GM03348 (cell line): ENCODE measurements around the gene TMEM255B.
"Not testable (repeated sequence)": the region's sequence is repeated elsewhere in the genome, so short reads cannot be mapped to it uniquely, and the experiment has no call there.

Source experiments
- DNase-seq: peaks from one replicate; pipeline ENCODE4 v3.0.0; 2012; ENCODE audit warnings: low spot score

The TMEM255B gene

DNA sequence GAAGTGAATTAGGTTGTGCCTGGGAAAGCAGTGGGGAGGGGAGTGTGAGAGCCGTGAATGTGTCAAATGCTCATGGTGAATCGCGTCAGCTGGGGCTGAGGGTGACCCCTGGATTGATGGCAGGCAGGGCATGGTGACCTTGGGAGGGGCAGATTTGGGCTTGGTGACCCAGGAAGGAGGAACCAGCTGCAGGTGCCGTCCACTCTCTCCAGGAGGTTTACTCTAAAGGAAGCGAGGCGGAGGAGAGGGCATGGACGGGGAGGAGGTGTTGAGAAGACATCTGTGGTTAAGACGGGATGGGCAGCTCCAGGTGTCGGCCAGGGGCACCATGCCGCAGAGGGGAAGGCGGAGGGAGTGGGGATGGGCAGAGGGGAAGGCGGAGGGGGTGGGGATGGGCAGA, 28.7 kb downstream of the TMEM255B start:
- no peak for DNase-seq

DNA sequence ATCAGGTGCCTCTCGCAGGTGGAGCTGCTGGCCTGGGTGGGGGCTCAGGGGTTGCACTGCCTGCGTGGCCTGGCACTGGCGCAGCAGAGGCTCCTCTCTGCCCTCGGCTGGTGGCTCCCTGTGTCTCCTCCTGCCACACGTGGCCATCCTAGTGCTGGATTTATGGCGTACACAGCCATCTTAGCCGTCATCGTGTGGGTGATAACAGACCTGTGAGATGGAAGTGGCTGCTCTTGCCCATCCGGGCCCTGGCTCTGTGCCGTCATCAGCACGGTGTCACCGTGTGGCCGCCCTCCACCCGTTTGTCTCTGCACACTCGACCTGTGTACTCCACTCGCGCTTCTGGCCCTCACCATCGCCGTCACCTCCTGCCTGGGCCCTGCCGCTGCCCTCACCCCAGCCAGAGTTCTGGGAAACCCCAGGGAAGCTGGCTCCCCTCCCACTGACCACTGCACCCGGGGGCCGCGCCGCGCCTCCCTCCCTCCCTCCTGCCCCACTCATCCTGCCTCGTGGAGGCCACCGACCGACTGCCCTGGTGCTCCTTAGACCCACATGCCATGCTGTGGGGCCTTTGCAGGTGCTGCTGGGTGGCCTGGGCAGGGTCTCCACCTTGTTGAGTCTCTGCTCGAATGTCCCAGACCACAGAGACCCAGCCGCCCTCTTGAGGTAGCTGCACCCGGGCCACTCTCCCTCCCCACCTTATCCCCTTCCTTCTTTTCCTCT, 29.5 kb downstream of the TMEM255B start:
- no peak for DNase-seq

DNA sequence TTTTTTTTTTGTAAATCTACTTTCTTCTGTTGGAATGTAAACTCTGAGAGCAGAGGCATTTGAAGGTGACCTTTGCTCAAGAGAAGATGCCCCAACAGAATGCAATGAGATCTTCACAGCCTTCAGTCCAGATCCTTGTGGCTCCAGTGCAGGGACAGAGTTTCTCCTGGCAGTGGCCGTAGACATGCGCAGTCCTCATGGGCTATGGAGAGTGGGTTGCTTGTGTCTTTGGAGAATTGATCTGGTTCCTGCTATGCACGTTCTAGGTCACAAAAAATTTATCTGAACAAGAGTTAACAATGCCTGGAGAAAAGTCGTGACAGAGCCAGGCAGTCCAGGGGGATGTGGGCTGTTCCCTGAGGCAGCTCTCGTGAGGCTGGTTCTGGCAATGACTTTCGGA, 30.1 kb downstream of the TMEM255B start:
- DNase-seq = no peak

DNA sequence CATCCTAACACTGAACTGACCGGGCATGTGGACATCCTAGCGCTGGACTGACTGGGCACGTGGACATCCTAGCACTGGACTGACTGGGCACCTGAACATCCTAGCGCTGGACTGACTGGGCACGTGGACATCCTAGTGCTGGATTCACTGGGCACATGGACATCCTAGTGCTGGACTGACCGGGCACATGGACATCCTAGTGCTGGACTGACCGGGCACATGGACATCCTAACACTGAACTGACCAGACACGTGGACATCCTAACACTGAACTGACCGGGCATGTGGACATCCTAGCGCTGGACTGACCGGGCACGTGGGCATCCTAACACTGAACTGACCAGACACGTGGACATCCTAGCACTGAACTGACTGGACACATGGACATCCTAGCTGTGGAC, 30.9 kb downstream of the TMEM255B start:
- DNase-seq = not testable (repeated sequence)

DNA sequence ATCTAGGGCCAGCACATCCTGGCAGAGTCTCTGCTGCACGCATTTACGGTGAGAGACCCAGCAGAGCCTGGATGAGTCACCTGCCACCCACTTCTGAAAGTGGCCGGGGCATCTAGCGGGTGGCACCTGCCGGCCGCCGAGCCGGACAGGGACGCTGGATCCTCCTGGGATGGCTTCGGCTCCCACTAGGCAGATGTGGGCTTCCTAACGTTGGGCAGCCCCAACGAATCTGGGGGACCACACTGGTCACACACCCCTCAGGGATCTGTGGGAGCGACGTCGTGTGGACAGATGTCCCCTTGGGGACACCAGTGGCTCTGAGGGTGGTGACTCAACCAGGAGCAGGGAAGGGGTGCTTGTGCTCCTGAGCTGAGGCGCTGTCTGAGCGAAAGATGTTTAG, 32.2 kb downstream of the TMEM255B start:
- DNase-seq = no peak

DNA sequence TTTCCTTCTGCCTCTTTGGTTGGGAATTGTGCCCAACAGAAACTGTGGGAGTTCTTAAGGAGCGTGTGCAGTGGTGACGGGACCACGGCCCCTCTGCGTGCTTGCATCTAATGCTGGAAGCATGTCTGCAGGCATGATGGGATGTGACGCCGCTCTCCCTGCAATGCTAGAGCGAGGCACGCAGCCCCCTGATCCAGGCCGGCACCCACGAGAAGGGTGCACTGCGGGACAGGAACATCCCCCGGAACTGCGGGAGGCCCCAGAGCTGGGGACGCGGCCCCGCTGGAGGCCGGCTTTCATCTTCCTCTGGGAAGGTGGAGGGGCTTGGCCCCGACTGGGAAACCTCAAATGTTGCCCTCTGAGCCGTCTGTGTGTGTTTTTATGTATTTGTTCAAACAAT, 32.7 kb downstream of the TMEM255B start:
- no peak for DNase-seq

DNA sequence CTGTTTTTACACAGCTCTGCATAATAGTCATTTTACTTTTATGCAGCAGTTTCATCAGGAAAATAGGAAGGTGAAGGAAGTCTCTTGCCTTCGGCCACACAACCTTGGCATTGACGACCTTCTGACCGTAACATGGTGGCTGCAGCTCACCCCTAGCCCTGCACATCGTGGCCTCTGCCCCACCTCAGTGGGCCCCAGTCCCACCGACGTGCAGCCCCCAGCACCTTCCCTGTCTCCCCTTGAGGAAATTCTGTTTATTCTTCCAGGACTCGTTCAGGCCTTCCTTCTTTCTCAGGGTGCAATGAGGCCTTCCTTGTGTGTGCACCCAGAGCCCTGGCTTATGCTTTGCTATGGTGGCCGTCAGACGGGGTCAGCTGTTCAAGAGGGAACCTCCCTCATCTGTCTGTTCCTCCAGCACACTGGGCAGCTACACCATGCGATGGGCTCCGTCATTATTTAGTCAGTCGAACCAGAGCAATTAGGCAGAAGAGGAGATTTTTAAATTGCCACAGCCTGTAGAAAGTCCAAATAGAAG, 33.3 kb downstream of the TMEM255B start:
- no peak for DNase-seq

DNA sequence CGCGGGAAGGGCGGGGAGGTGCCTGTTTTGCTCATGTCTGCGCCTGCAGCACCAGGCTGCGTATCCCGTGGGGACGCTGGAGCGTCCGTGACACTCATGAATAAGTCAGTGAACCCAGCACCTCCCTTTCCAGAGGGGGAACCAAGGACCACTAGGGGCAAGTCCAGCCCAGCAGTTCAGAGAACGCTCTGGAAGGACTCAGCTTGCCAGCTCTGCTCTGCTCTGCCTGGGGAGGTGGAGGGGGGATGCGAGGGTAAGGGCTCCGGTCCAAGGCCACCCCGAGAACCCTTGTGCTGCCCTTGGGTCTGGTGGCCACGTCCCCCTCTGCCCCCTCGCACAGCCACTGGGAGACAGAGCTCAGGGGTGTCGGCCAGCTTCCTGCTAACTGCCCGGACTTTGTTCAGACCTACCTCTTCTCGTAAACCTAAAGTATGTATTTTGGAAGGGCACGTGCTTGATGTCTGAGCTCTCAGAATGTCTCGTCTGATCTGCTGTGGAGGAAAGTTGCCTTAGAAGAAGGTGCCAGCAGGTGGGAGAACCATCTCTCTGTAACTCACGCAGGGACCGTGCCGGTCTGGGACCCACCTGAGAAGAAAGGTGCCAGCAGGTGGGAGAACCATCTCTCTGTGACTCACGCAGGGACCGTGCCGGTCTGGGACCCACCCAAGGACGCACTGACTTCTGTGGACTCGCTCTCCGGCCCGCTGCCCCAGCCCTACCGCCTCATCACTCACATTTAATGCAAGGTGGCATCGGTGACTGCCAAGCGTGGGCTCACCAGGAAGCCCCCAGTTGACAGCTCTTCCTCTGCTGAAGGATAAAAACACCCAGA, 34.1 kb downstream of the TMEM255B start:
- DNase-seq = no peak

DNA sequence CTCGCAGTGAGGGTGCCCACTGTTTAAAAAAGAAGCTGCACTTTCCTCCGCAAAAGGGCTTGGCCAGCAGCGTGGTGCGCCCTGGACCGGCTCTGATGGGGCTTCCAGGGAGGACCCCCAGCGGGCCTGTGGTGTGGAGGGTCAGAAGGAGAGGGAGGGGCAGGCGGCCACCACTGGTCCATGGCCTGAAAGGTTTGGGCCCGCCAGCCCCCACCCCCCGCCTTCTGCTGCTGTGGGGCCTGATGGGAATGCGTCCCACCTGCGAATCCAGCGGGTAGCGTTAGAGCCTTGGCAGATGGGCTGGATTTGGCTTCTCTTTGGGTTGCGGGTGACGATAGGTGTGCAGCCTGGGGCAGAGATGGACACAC, 34.7 kb downstream of the TMEM255B start:
- DNase-seq = no peak

DNA sequence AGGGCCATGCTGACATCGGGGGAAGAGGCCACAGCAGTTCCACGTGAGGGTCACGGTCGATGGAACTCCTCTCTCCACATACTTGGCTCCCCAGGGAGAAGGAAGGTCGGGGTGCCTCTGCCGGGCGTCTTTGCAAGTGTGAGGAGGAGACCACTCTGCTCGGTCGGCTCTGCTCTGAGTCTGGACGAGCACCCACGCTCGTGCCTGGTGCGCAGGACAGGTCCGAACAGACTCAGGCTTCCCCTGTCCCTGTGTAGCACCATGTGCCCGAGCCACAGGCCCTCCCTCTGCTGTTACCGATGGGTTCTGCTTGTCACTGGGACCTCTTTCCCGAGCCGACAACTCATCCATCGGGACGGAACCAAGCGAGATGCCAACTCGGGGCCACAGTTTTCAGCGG, 35.1 kb downstream of the TMEM255B start:
- no peak for DNase-seq

DNA sequence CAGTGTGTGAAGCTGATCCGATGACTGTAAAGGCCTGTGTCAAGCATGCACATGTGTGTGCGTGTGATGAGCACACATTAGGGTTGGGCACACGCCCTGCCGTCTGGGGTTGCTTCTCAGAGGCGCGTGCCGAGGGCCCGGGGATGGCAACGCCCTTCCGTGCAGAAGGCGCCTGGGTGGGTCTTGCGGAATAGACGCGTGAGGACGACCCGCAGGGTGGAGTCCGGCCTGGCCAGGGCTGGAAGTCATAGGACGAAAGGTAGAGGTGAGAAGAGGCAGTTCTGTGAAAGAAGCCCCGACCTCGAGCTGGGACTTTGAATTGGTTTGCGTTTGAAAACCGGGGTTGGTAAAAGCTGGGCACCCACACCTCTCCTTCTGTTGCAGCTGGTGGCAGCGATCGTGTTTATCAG, 35.7 kb downstream of the TMEM255B start:
- no peak for DNase-seq

DNA sequence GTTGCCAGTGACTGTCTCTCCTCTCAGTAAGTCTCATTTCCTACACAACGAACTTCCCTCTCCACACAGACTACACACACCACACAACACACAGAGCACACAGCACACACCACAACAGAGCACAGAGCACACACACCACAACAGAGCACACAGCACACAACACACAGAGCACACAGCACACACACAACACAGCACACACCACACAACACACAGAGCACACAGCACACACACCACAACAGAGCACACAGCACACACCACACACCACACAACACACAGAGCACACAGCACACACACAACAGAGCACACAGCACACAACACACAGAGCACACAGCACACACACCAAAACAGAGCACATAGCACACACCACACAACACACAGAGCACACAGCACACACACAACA, 36.3 kb downstream of the TMEM255B start:
- not testable (repeated sequence) for DNase-seq

DNA sequence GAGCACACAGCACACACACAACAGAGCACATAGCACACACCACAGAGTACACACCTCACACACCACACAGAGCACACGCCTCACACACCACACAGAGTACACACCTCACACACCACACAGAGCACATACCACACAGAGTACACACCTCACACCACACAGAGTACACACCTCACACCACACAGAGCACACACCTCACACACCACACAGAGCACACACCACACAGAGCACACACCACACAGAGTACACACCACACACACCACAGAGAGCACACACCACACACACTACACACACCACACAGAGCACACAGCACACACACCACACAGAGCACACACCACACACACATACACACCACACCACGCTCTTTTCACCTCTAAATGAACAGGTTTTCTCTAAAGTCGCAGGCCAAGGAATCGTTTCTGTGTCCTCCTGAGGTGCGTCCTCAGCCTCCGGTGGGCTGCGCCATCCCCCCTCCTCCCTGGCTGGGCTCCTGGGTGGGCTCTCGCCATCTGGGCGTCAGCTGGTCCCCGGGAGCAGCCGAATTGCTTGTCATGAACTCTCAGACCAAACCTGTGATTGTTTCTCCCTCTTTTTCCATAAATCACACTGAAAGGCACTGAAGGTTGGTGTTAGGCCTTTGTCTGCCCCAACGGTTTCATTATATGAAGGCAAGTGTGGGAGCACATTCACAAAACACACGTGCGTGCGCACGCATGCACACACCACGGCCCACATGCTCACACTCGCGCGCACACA, 37.4 kb downstream of the TMEM255B start:
- no peak for DNase-seq

DNA sequence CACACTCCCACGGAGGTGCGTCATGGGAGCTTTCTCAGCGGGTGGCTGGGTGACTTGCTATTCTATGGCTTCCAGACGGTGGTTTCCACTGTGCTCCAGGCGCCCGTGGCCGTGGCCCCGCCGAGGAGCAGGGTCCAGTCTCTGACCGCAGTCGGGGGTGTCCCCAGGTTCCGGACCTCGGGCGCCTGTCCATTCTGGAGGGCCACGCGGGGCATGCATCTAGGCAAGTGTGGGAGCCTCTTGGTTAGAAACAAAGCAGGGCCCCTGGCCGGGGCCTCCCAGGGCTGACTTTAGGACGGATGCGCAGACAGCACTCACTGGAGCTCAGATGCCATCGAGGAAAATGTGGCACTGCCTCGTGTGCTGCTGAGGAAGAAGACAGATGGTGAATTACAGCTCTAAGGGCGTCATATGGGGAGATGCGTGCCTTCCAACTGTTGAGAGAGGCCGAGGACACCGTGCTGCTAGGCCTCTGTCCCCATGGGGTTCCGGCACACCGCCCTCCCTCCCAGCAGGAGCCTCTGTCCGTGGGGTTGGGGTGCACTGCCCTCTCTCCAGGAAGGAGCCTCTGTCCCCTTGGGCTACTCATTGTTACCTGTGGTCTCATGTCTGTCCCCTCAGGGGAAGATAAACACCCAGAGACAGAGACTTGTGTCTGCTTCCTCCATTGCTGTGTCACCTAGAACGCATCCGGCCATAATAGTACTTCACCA, 38.1 kb downstream of the TMEM255B start:
- no peak for DNase-seq

DNA sequence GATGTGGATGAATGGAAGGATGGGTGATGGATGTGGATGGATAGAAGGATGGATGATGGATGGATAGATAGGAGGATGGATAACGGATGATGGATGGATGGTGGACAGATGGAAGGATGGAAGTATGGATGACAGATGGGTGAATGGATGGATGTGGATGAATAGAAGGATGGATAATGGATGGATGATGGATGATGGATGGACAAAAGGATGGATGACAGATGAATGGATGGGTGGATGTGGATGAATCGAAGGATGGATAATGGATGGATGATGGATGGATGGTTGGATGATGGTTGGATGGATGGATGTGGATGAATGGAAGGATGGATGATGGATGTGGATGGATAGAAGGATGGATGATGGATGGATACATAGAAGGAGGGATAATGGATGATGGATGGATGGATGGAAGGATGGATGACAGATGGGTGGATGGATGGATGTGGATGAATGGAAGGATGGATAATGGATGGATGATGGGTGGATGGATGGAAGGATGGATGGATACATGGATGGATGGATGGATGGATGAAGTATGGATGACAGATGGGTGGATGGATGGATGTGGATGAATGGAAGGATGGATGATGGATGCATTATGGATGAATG, 39.3 kb downstream of the TMEM255B start:
- DNase-seq = no peak

DNA sequence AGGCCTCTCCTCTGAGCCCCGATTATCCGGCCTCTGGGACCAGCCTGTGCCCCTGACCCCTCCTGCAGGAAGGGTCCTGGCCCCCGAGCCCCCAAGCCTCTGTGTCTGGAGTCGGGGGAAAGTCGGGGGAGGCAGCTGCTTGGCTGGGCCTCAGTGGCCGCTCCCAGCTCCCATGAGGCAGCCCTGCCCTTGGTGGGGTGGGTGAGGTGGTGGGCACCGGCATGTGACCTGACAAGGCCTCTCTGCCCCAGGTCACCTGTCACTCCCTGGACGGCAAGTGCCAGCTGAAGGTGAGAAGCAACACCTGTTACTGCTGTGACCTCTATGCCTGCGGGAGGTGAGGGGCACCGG, 41.5 kb downstream of the TMEM255B start:
- DNase-seq = no peak

DNA sequence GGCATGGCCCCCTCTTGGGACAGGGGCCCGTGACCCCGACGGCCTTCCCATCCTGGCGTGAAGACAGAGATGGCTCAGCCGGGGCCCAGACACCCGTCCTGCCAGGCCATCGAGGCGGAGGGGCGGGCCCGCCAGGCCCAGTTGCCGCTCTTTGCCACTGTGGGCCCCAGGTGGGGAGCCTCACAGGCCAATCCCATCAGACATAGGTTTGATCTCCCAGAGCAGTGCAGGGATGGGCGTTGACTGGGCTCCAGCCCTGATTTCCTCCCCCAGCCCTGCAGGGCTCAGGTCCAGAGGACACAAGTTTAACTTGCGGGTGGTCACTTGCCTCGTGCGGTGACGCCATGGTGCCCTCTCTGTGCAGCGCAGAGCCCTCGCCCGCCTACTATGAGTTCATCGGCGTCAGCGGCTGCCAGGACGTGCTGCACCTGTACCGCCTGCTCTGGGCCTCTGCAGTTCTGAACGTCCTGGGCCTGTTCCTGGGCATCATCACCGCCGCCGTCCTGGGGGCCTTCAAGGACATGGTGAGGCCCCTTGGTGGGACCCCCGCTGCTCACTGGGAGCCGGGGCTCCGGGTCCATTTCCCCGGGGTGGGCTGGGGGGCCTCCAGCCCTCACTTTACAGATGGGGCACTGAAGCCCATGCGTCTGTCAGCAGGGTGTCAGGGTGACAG, 42.4 kb downstream of the TMEM255B start:
- DNase-seq = no peak

DNA sequence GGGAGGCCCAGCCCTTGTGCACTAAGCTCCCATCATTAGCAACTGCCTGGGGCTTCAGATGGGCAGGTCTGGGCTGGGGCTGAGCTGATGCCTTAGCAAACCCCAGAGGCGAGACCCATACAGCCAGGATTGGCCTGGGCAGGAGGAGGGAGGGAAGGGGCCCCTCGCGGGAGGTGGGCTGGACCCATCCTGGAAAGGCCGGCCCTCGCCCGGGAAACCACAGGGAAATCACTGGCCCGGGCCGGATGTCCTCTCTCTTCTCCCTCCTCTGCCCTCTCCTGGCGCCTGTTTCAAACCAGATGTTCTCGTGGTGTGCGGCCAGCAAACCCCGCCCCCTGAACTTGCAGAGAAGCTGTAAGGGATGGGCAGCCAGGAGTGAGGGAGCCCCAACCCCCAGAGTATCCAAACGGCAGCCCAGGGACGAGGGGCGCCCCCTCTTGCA, 43.1 kb downstream of the TMEM255B start:
- peak; percentile 92 for DNase-seq

DNA sequence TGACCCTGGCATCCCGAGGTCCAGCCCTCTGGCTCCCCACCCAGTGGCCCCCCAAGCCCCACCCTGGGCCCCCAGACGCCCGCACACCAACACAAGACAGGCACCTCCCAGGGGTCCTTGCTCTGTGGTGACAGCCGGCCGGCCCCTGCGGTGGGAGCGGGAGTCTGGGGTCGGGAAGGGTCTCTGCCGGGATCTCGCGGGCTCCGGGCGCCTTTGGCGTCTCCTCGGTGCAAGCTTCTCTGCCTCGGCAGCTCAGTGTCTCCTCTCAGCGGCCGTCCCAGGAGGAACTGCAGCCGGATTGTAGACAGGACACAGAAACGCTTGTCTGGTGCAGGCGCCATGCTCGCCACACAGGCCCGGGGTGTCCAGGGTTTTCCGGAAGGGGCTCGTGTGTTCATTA, 43.7 kb downstream of the TMEM255B start:
- no peak for DNase-seq

DNA sequence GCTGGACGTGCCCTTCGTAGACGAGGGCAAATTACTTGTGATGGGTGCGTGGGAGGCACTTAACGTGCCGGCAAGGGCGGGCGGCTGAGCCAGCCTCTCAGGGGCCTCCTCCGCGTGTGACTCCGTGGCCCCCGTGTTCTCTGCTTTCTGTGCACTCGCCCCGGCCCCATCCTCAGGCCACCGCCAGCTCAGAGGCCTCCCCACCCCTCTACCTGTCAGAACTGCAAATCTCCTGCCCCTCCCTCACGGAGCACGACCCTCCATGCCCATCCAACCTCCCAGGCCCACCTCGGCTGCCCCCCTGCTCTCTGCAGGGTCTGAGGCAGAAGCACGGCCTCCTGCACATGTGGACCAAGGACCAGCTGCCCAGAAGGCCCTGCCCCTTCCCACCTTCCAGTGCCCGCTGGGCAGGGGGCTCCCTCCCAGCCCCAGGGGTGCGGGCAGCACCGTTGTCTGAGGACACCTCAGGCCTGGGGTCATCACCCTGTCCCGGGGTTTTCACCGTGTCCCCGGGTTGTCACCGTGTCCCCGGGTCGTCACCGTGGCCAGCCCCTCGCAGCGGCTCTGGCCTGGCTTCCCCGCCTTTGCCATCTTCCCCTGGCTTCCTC, 44.5 kb downstream of the TMEM255B start:
- DNase-seq = no peak
